EH (cell line): ENCODE results near the gene FRS2.

Experiments
- DNase-seq: peaks from one replicate; pipeline ENCODE4 v3.0.0-alpha.2; 2015; ENCODE audit warnings: low read depth

FRS2 gene

GRCh38 chr12:69533844-69534243, 63.7 kb downstream of the FRS2 start:
- no peak for DNase-seq

- DNase-seq = peak; percentile 99
These were observed 64.2 kb downstream of the FRS2 start for GRCh38 chr12:69534389-69534822.

GRCh38 chr12:69540987-69541386, 70.8 kb downstream of the FRS2 start:
- DNase-seq = peak; percentile 94

GRCh38 chr12:69544087-69544486, 73.9 kb downstream of the FRS2 start:
- no peak for DNase-seq

- DNase-seq = no peak
These were observed 74.9 kb downstream of the FRS2 start for GRCh38 chr12:69545081-69545480.

GRCh38 chr12:69546693-69547438, 76.7 kb downstream of the FRS2 start:
- no peak for DNase-seq

- DNase-seq = no peak
These were observed 78.5 kb downstream of the FRS2 start for GRCh38 chr12:69548687-69549086.

- no peak for DNase-seq
These were observed 80.6 kb downstream of the FRS2 start for GRCh38 chr12:69550569-69551350.

GRCh38 chr12:69553628-69554248, 83.5 kb downstream of the FRS2 start:
- peak; percentile 75 for DNase-seq

GRCh38 chr12:69555461-69555860, 85.3 kb downstream of the FRS2 start:
- DNase-seq = peak; percentile 97

- DNase-seq = no peak
These were observed 86.2 kb downstream of the FRS2 start for GRCh38 chr12:69556383-69556782.

- no peak for DNase-seq
These were observed 93.1 kb downstream of the FRS2 start for GRCh38 chr12:69563166-69563762.

- DNase-seq = no peak
These were observed 96.4 kb downstream of the FRS2 start for GRCh38 chr12:69566603-69567002.

GRCh38 chr12:69569236-69569635, 99.0 kb downstream of the FRS2 start:
- peak; percentile 64 for DNase-seq

GRCh38 chr12:69570000-69570516, 99.9 kb downstream of the FRS2 start:
- DNase-seq = peak; percentile 91

GRCh38 chr12:69570545-69571399, 100.6 kb downstream of the FRS2 start:
- DNase-seq = peak; percentile 66

GRCh38 chr12:69575346-69575745, 105.2 kb downstream of the FRS2 start:
- peak; percentile 62 for DNase-seq

GRCh38 chr12:69578283-69578682, 108.1 kb downstream of the FRS2 start:
- DNase-seq = no peak

GRCh38 chr12:69579029-69579428, 108.8 kb downstream of the FRS2 start:
- DNase-seq = no peak

GRCh38 chr12:69580074-69580473, 109.9 kb downstream of the FRS2 start:
- DNase-seq = no peak

- peak; percentile 16 for DNase-seq
These were observed 113.0 kb downstream of the FRS2 start for GRCh38 chr12:69583203-69583602.
